Activated CD4-positive, alpha-beta T cell treated with anti-CD3 and anti-CD28 coated beads, Interleukin-2, amount 50 U/mL, for 16 hours (primary cell): Measurements from ENCODE around the gene ZNF519.
A peak's percentile ranks its signal among the peaks of the same experiment; 100 is the strongest.
"Not testable (repeated sequence)": the region's sequence is repeated elsewhere in the genome, so short reads cannot be mapped to it uniquely, and the experiment has no call there.

Source experiments
- DNase-seq: peaks from one replicate; pipeline ENCODE4 v3.0.0-alpha.2; 2020

Gene ZNF519

GRCh38 chr18:14132271-14132700, at the start of gene ZNF519:
Gene ZNF519, minus strand, starts transcription at chr18:14132435. Its CDS starts 158 bp downstream, at chr18:14132277.
- peak; percentile 96 for DNase-seq

- DNase-seq: no peak
Measured at GRCh38 chr18:14179306-14179705, 47.1 kb upstream of the ZNF519 start.

GRCh38 chr18:14178321-14179196, 46.3 kb upstream of the ZNF519 start:
- DNase-seq: peak; percentile 93

GRCh38 chr18:14177540-14178320, 45.5 kb upstream of the ZNF519 start:
- not testable (repeated sequence) for DNase-seq

GRCh38 chr18:14175404-14175803, 43.2 kb upstream of the ZNF519 start:
- not testable (repeated sequence) for DNase-seq

- no peak for DNase-seq
Measured at GRCh38 chr18:14174706-14175085, 42.5 kb upstream of the ZNF519 start.

- not testable (repeated sequence) for DNase-seq
Measured at GRCh38 chr18:14174002-14174705, 41.9 kb upstream of the ZNF519 start.

- DNase-seq: not testable (repeated sequence)
Measured at GRCh38 chr18:14173116-14173951, 41.1 kb upstream of the ZNF519 start.

- DNase-seq: not testable (repeated sequence)
Measured at GRCh38 chr18:14172142-14173115, 40.2 kb upstream of the ZNF519 start.

GRCh38 chr18:14171301-14172141, 39.3 kb upstream of the ZNF519 start:
- not testable (repeated sequence) for DNase-seq

GRCh38 chr18:14170367-14171036, 38.3 kb upstream of the ZNF519 start:
- DNase-seq: not testable (repeated sequence)

GRCh38 chr18:14162915-14163314, 30.7 kb upstream of the ZNF519 start:
- DNase-seq: not testable (repeated sequence)

- DNase-seq: not testable (repeated sequence)
Measured at GRCh38 chr18:14151564-14152113, 19.4 kb upstream of the ZNF519 start.

GRCh38 chr18:14150766-14151165, 18.5 kb upstream of the ZNF519 start:
- DNase-seq: not testable (repeated sequence)

- not testable (repeated sequence) for DNase-seq
Measured at GRCh38 chr18:14149916-14150420, 17.7 kb upstream of the ZNF519 start.

- DNase-seq: not testable (repeated sequence)
Measured at GRCh38 chr18:14149121-14149850, 17.1 kb upstream of the ZNF519 start.

GRCh38 chr18:14147935-14148865, 16.0 kb upstream of the ZNF519 start:
- not testable (repeated sequence) for DNase-seq
